A549 (cell line): ENCODE measurements around the gene RBM4B. TPM values are rescaled to one million over a fixed set of nuclear protein-coding genes. Genes with fewer than 3 reads are reported as not detected.

Experiments used
- ATAC-seq, 2 experiments: fragments of 200-7000 bp in 1 of 2; fragments of >200 bp in 1 of 2; cut with Nextera tagmentation in 1 of 2; cut with Tn5 transposase in 1 of 2; 3 replicates each; pipeline versions ENCODE4 v1.8.0 to v1.9.1; 2018 to 2020; ENCODE audit warnings: mild to moderate bottlenecking in 1 of 2, moderate library complexity in 1 of 2
- CTCF ChIA-PET: fragments of 300-600 bp; sonication (Branson Sonifier 250); formaldehyde crosslinking; extraction: SDS; loops from one replicate; lab custom pipeline; 2021; ENCODE audit warnings: antibody characterized with exemption, inconsistent platforms; lab: Yijun Ruan, JAX
- POLR2A ChIA-PET: fragments of 350-600 bp; formaldehyde crosslinking; extraction: SDS; loops from one replicate; lab custom pipeline; 2021; ENCODE audit warnings: antibody characterized with exemption, inconsistent platforms; lab: Yijun Ruan, JAX
- DNase-seq, 2 experiments: peaks; one replicate each; pipeline versions ENCODE4 v3.0.0 to v3.0.0-alpha.2; 2011 to 2016; ENCODE audit warnings: low read depth in 1 of 2, low spot score in 1 of 2
- FAIRE-seq: peaks from 2 replicates; lab custom pipeline; 2011; peaks lifted over from hg19 to GRCh38; lab: Jason Lieb, UNC
- H3K27ac ChIP-seq, 2 experiments: fragments of >200 bp; sonication (Bioruptor Twin); formaldehyde crosslinking; 3 replicates each; pipeline ENCODE4 v1.5.1; 2016 to 2017
- H3K4me1 ChIP-seq: fragments of >200 bp; sonication (Bioruptor Twin); formaldehyde crosslinking; 3 replicates; pipeline ENCODE4 v1.6.1; 2016
- H3K4me2 ChIP-seq: fragments of >200 bp; sonication (Bioruptor Twin); formaldehyde crosslinking; 3 replicates; pipeline ENCODE4 v1.6.1; 2016
- H3K4me3 ChIP-seq: fragments of >200 bp; sonication (Bioruptor Twin); formaldehyde crosslinking; 3 replicates; pipeline ENCODE4 v1.5.1; 2016
- H3K9me3 ChIP-seq: fragments of >200 bp; sonication (Bioruptor Twin); formaldehyde crosslinking; 3 replicates; pipeline ENCODE4 v1.6.1; 2016
- CHD2 ChIP-seq: fragments of 150-350 bp; IDR thresholded peaks from 2 replicates; pipeline ENCODE4 v1.6.1; 2014; ENCODE audit warnings: low read length; ENCODE audit not compliant: partially characterized antibody
- CHD4 ChIP-seq: fragments of 200-600 bp; sonication (generic); IDR thresholded peaks from 2 replicates; pipeline ENCODE4 v1.6.1; 2016; ENCODE audit warnings: antibody characterized with exemption, mild to moderate bottlenecking, borderline replicate concordance
- E2F6 ChIP-seq: IDR thresholded peaks from 2 replicates; pipeline ENCODE4 v1.6.1; 2012; ENCODE audit warnings: low read depth, borderline replicate concordance
- EHF ChIP-seq: fragments of 250-450 bp; sonication (Bioruptor Pico); IDR thresholded peaks from 2 replicates; pipeline ENCODE4 v1.5.0; 2020; ENCODE audit warnings: mild to moderate bottlenecking
- FOSB ChIP-seq: fragments of 250-450 bp; sonication (Bioruptor Pico); IDR thresholded peaks from 2 replicates; pipeline ENCODE4 v1.5.0; 2020; ENCODE audit warnings: mild to moderate bottlenecking, moderate library complexity
- FOSL2 ChIP-seq, 2 experiments: fragments of 450-650 bp in 1 of 2; fragments of >200 bp in 1 of 2; sonication (Bioruptor Twin) in 1 of 2; formaldehyde crosslinking; IDR thresholded peaks; 2 replicates each; pipeline versions ENCODE4 v1.5.0 to v1.6.1; 2016 to 2020; ENCODE audit warnings: mild to moderate bottlenecking in 1 of 2, moderate library complexity in 1 of 2
- HDAC2 ChIP-seq: fragments of 200-600 bp; sonication (generic); IDR thresholded peaks from 2 replicates; pipeline ENCODE4 v1.6.1; 2016
- HES2 ChIP-seq: fragments of >200 bp; sonication (Bioruptor Twin); formaldehyde crosslinking; IDR thresholded peaks from 2 replicates; pipeline ENCODE4 v1.6.1; 2016
- HOXA7 ChIP-seq: fragments of 250-450 bp; sonication (Bioruptor Pico); IDR thresholded peaks from 2 replicates; pipeline ENCODE4 v1.5.0; 2020; ENCODE audit warnings: mild to moderate bottlenecking, moderate library complexity
- JUNB ChIP-seq: fragments of >200 bp; sonication (Bioruptor Twin); formaldehyde crosslinking; IDR thresholded peaks from 2 replicates; pipeline ENCODE4 v1.6.1; 2016
- MAZ ChIP-seq: fragments of 150-350 bp; IDR thresholded peaks from 2 replicates; pipeline ENCODE4 v1.6.1; 2014; ENCODE audit warnings: antibody characterized with exemption, low read depth, low read length, borderline replicate concordance
- POLR2AphosphoS2 ChIP-seq: conservative IDR thresholded peaks from 2 replicates; pipeline ENCODE4 v1.6.1; 2012; ENCODE audit warnings: low read length, improper control_type of control experiment, inconsistent platforms
- RFX5 ChIP-seq: fragments of 450-650 bp; IDR thresholded peaks from 2 replicates; pipeline ENCODE4 v1.7.1; 2014; ENCODE audit warnings: antibody characterized with exemption, mild to moderate bottlenecking, moderate library complexity
- SREBF2 ChIP-seq: fragments of 450-650 bp; IDR thresholded peaks from 2 replicates; pipeline ENCODE4 v1.6.1; 2014; ENCODE audit warnings: mild to moderate bottlenecking, moderate library complexity
- USF2 ChIP-seq: fragments of 450-650 bp; IDR thresholded peaks from 2 replicates; pipeline ENCODE4 v1.6.1; 2014; ENCODE audit warnings: antibody characterized with exemption
- ZSCAN20 ChIP-seq: fragments of 250-450 bp; sonication (Bioruptor Pico); IDR thresholded peaks from 2 replicates; pipeline ENCODE4 v1.8.0; 2022; ENCODE audit warnings: mild to moderate bottlenecking, moderate library complexity
- WGBS: methylation state at CpG from one replicate; pipeline ENCODE4 v1.1.6; 2017; ENCODE audit errors: missing lambda C conversion rate; 5-methylcytosine and 5-hydroxymethylcytosine counted together
- polyA plus RNA-seq, 4 experiments: library from polyadenylated mRNA; depleted of rRNA in 3 of 4; stranded (reverse); fragments of >200 nt; fragmentation: RNase III in 1 of 4; extraction: RNeasy Plus Mini Kit Qiagen cat#74134 plus additional on column Dnase treatment in 1 of 4; gene quantifications; 2 replicates in 3 of 4; 3 replicates in 1 of 4; pipeline ENCODE4 v1.2.3, GENCODE V29; 2011 to 2017

RBM4B gene
- polyA plus RNA-seq, 2 of the 4 experiments (the other 2 are of a cell fraction) = 28.0 to 32.7 TPM

GRCh38 chr11:66722745-66723651 lies 45.3 kb upstream of the RBM4B start:
- WGBS = 94% methylated on average over 16 of the region's 16 CpGs
- Histone ChIP-seq H3K9me3 (no peaks in the 10 kb centered on the region), H3K4me3 (no peak overlapping the region), H3K4me2 (peak overlapping the region; percentile 4; the same call in 1 of the 3 replicates), H3K27ac (no peak overlapping the region), H3K4me1 (peaks cover 21% of the 10 kb centered on the region)
- POLR2A ChIA-PET = interaction anchor here (0.7 kb wide), 1 partner anchor 28 kb away, joined by 6 read pairs; no protein-coding TSS in a partner anchor
- no peak for TF ChIP-seq SREBF2
- no peak for TF ChIP-seq HDAC2
- ATAC-seq (no peak), DNase-seq (no peak), FAIRE-seq (no peak)
- CTCF ChIA-PET = interaction anchor here (0.6 to 1.6 kb wide), 3 partner anchors 25 to 76 kb away, joined by 3 to 6 read pairs (median 3); no protein-coding TSS in a partner anchor

GRCh38 chr11:66721939-66722338 lies 44.3 kb upstream of the RBM4B start:
- ChIA-PET CTCF (no interaction called here), POLR2A (no interaction called here)
- peaks cover 21% of the 10 kb centered on the region for H3K4me1 ChIP-seq
- H3K4me2 ChIP-seq = no peak overlapping the region
- no peak overlapping the region for H3K27ac ChIP-seq
- DNase-seq (no peak), ATAC-seq (no peak), FAIRE-seq (no peak)
- no peaks in the 10 kb centered on the region for H3K9me3 ChIP-seq
- TF ChIP-seq EHF (CRISPR knock-in tag) = no peak
- TF ChIP-seq CHD4 = no peak
- 94% methylated on average over 9 of the region's 9 CpGs for WGBS
- no peak overlapping the region for H3K4me3 ChIP-seq

- FAIRE-seq (no peak), ATAC-seq (no peak), DNase-seq (no peak)
- Histone ChIP-seq H3K27ac (no peak overlapping the region), H3K4me1 (peaks cover 21% of the 10 kb centered on the region), H3K9me3 (no peaks in the 10 kb centered on the region), H3K4me3 (no peak overlapping the region), H3K4me2 (no peak overlapping the region)
- WGBS = 85% methylated on average over 12 of the region's 13 CpGs
- TF ChIP-seq SREBF2 (no peak), POLR2AphosphoS2 (no peak), EHF (CRISPR knock-in tag) (no peak), HOXA7 (CRISPR knock-in tag) (no peak), CHD2 (no peak), ZSCAN20 (CRISPR knock-in tag) (no peak), JUNB (no peak), MAZ (no peak), USF2 (no peak)
- ChIA-PET CTCF (interaction anchor here (1.1 kb wide), 1 partner anchor 16 kb away, joined by 3 read pairs; no protein-coding TSS in a partner anchor), POLR2A (interaction anchor here (0.6 kb wide), 1 partner anchor 17 kb away, joined by 3 read pairs; no protein-coding TSS in a partner anchor)
Observed at GRCh38 chr11:66720899-66721470, 43.3 kb upstream of the RBM4B start.

- Histone ChIP-seq H3K4me1 (peaks cover 21% of the 10 kb centered on the region), H3K27ac (no peak overlapping the region), H3K9me3 (no peaks in the 10 kb centered on the region), H3K4me2 (no peak overlapping the region), H3K4me3 (no peak overlapping the region)
- ChIA-PET CTCF (interaction anchor here (1.1 kb wide), 1 partner anchor 17 kb away, joined by 3 read pairs; no protein-coding TSS in a partner anchor), POLR2A (no interaction called here)
- 79% methylated on average over 14 of the region's 15 CpGs for WGBS
- peak; percentile 37 to 45 for DNase-seq
- no peak for TF ChIP-seq FOSL2 (IDR thresholded peaks at IDR 0.05)
- peak; percentile 41; the same call in 1 of the 2 replicates for TF ChIP-seq FOSL2 (CRISPR knock-in tag; IDR thresholded peaks at IDR 0.05)
- no peak for TF ChIP-seq E2F6
- TF ChIP-seq CHD4 = no peak
- no peak for TF ChIP-seq FOSB (CRISPR knock-in tag)
- no peak for TF ChIP-seq HES2
- peak; percentile 49; the same call in 1 of the 2 replicates for TF ChIP-seq RFX5
- peak in 1 of 2 experiments; percentile 25; a peak in 3 of 6 replicates for ATAC-seq
- no peak for FAIRE-seq
Observed at GRCh38 chr11:66720223-66720898, 42.7 kb upstream of the RBM4B start.
